ENCODE measurements around the gene TCEAL7. TPM values are rescaled to one million over a fixed set of nuclear protein-coding genes. Genes with fewer than 3 reads are reported as not detected.
A peak's percentile ranks its signal among the peaks of the same experiment; 100 is the strongest.
"Not testable (repeated sequence)": the region's sequence is repeated elsewhere in the genome, so short reads cannot be mapped to it uniquely, and the experiment has no call there.

Gene TCEAL7
- total RNA-seq: 10 to 100 TPM in 1 of 3 donors, 1 to 10 TPM in 1, under 1 TPM in 1; 0.61 to 12.1 (median 2.2) TPM
- long read RNA-seq, donor 1, transcript TCEAL7-201 (3 exons, 1,177 nt): major isoform, 8 of 10 reads
- long read RNA-seq, donor 1, partial matches to known transcripts: 0 of 10 reads
- long read RNA-seq, donor 1, other reads (novel, unspliced or antisense): 0 of 10 reads
- long read RNA-seq, donor 2, partial matches to known transcripts: 0 of 3 reads
- long read RNA-seq, donor 2, other reads (novel, unspliced or antisense): 0 of 3 reads

- ATAC-seq (no peak), DNase-seq (peak in 1 of 3 donors; percentile 5)
- intact Hi-C loops (cut with DNase I, micrococcal nuclease): no loop called here
- Histone ChIP-seq H3K36me3 (ENCODE audit: low read depth) (no peaks in the 10 kb centered on the region), H3K9me3 (no peaks in the 10 kb centered on the region), H3K4me3 (no peak within 1 kb of the TSS), H3K4me1 (ENCODE audit: low read depth) (no peaks in the 10 kb centered on the region)
- no peak for TF ChIP-seq CTCF (IDR thresholded peaks at IDR 0.05)
Observed at GRCh38 chrX:103329991-103330390, at the start of gene TCEAL7. Gene TCEAL7, plus strand, starts transcription at chrX:103330239. Its CDS starts 1,165 bp downstream, at chrX:103331404.

DNA sequence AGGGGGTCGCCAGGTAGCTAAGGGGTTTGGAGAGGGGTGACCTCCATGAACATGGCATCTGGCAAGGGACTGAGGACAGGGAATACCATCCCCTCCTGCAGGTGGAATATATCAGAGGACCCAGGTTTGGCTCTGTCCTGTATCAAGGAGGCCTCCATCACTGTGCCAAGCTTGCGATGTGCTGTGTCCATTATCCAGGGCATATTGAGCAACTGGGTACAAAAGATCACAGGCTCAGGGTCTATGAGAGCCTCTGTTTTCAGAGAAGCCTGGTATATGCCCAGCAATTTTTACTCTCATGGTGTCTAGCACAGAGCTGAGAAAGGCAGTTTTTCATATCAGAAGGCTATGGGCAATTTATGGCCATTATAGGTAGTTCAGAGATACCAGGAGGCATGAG is 36.9 kb upstream of the TCEAL7 start:
- no peak for TF ChIP-seq CTCF (IDR thresholded peaks at IDR 0.05)
- Histone ChIP-seq H3K4me3 (no peak overlapping the region), H3K4me1 (ENCODE audit: low read depth) (no peaks in the 10 kb centered on the region), H3K36me3 (ENCODE audit: low read depth) (no peaks in the 10 kb centered on the region), H3K9me3 (no peaks in the 10 kb centered on the region)
- no peak for DNase-seq
- intact Hi-C loops (cut with DNase I, micrococcal nuclease): no loop called here
- no peak for ATAC-seq

- TF ChIP-seq CTCF (IDR thresholded peaks at IDR 0.05): no peak
- no peak for DNase-seq
- no peaks in the 10 kb centered on the region for H3K4me1 ChIP-seq (ENCODE audit: low read depth)
- no peak for ATAC-seq
- no peak overlapping the region for H3K4me3 ChIP-seq
- H3K36me3 ChIP-seq (ENCODE audit: low read depth): no peaks in the 10 kb centered on the region
- intact Hi-C loops (cut with DNase I, micrococcal nuclease): no loop called here
- no peaks in the 10 kb centered on the region for H3K9me3 ChIP-seq
Observed at GRCh38 chrX:103304705-103305104, 25.3 kb upstream of the TCEAL7 start.

DNA sequence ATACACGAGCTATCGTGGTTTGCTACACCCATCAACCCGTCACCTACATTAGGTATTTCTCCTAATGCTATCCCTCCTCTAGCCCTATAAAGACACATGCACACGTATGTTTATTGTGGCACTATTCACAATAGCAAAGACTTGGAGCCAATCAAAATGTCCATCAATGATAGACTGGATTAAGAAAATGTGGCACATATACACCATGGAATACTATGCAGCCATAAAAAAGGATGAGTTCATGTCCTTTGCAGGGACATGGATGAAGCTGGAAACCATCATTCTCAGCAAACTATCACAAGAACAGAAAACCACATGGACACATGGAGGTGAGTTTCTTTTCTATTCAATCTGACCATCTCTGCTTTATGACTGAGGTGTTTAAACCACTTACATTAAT is 24.4 kb upstream of the TCEAL7 start:
- H3K4me3 ChIP-seq; ATAC-seq; H3K4me1 ChIP-seq (ENCODE audit: low read depth); H3K9me3 ChIP-seq; DNase-seq; H3K36me3 ChIP-seq (ENCODE audit: low read depth); intact Hi-C loops (cut with DNase I, micrococcal nuclease): not testable (repeated sequence)

DNA sequence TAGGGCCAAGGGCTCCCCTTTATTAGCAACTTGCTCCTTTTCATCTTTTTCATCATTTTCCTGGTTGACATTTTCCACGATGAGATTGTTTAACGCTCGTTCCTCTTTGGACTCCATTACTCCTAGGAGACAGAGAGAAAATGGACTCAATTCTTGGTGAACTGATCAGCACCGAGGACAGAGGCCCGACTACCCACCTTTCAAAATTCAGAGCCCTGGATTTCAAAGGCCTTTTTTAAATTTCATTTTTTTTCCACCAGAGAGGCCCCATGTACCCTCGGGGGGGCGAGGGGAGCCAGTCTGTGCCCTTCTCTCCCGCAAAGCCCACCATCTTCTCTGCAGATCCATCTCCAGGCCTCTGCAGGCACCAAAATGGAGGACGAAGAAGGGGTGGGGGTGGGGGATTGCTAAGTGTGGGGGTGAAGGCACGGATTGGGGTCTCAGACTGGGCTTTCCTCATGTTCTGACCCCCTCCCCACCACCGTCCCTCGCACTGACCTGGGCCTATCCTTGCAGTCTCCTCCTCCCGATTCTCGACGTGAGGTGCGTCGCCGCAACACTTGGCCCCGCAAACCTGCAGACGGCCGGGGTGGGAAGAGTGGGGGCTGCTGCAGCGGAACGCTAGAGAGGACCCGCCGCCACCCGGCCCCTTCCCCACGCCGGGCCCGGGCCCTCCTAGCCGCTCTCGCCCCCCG is 20.0 kb upstream of the TCEAL7 start:
- peak; percentile 26 for ATAC-seq
- intact Hi-C loops (cut with DNase I, micrococcal nuclease): no loop called here

More for the DNA sequence above, 20.0 kb upstream of the TCEAL7 start:
- peak overlapping the region; percentile 19 for H3K4me3 ChIP-seq
- TF ChIP-seq CTCF (IDR thresholded peaks at IDR 0.05): no peak
- DNase-seq: peak in 2 of 3 donors; percentile 15 to 51
- no peaks in the 10 kb centered on the region for H3K4me1 ChIP-seq (ENCODE audit: low read depth)
- no peaks in the 10 kb centered on the region for H3K9me3 ChIP-seq
- no peaks in the 10 kb centered on the region for H3K36me3 ChIP-seq (ENCODE audit: low read depth)
